ENCODE measurements around the gene ADAMTS10. TPM values are rescaled to one million over a fixed set of nuclear protein-coding genes. Genes with fewer than 3 reads are reported as not detected.

Gene ADAMTS10
- total and polyA plus RNA-seq, 10 donors: 7.8 to 33.8 (median 18.0) TPM

DNA sequence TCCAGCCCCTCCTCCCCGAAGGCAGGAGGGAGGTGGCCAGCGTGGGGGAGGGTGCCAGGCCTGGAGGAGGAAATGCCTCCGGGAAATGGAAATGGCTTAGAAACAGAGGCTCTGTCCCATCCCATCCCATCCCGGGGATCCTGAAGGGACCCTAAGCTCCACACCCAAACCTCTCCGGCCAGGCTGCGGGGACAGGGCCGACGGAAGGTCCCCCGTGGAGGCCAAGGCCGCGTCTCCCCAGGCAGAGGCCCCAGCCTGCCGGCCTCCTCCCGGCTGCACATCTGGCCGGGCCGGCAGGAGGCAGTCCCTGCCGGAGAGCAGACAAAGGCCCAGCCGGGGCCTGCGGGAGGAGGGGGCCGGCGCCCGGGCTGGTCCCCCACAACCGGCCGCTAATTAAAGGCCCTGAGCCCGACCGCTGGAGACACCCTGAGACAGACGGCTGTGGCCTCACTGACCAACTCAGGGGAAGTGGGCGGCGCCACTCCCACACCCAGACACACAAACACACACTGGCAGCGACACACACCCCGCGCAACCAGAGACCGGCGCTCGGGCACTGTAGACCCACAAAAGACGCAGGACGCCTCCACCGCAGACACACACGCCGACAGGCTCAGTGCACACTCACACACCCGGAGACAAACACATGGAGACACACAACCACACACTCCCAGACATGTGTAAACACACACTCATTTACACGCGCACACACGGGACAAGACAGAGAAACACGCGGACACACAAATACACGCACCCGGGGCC, 1.1 kb downstream of the ADAMTS10 start:
- WGBS, 5 donors: 4 to 9% (median 4%) methylated on average over 9 to 47 of the region's 47 CpGs
- H3K27ac ChIP-seq: peak overlapping the region in 7 of 8 donors; percentile 41 to 83 (median 76)
- TF ChIP-seq, protein P1, sequence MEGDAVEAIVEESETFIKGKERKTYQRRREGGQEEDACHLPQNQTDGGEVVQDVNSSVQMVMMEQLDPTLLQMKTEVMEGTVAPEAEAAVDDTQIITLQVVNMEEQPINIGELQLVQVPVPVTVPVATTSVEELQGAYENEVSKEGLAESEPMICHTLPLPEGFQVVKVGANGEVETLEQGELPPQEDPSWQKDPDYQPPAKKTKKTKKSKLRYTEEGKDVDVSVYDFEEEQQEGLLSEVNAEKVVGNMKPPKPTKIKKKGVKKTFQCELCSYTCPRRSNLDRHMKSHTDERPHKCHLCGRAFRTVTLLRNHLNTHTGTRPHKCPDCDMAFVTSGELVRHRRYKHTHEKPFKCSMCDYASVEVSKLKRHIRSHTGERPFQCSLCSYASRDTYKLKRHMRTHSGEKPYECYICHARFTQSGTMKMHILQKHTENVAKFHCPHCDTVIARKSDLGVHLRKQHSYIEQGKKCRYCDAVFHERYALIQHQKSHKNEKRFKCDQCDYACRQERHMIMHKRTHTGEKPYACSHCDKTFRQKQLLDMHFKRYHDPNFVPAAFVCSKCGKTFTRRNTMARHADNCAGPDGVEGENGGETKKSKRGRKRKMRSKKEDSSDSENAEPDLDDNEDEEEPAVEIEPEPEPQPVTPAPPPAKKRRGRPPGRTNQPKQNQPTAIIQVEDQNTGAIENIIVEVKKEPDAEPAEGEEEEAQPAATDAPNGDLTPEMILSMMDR (IDR thresholded peaks at IDR 0.05 in 8 of 11, conservative IDR thresholded peaks at IDR 0.05 in 3 of 11): peak in 5 of 11 experiments; percentile 8 to 30 (median 25)
- TF ChIP-seq POLR2A (IDR thresholded peaks at IDR 0.05): no peak
- TF ChIP-seq POLR2AphosphoS5 (IDR thresholded peaks at IDR 0.05): peak; percentile 3 to 60 (median 48)
- intact Hi-C loops (cut with DNase I; ENCODE audit: low total_unique reads): no loop called here
- H3K4me1 ChIP-seq: peaks cover 0 to 38% (median 20%) of the 10 kb centered on the region in 6 donors
- H3K36me3 ChIP-seq: peaks cover 0 to 9% (median 3%) of the 10 kb centered on the region in 6 donors
- peaks cover 0 to 26% (median 10%) of the 10 kb centered on the region in 7 donors for H3K27me3 ChIP-seq (replicated peaks in 1 of 7)
- H3K9me3 ChIP-seq: peaks cover 0 to 13% (median 8%) of the 10 kb centered on the region in 8 donors
- H3K4me3 ChIP-seq: peak overlapping the region; percentile 34 to 78 (median 45)
- no peak for DNase-seq

DNA sequence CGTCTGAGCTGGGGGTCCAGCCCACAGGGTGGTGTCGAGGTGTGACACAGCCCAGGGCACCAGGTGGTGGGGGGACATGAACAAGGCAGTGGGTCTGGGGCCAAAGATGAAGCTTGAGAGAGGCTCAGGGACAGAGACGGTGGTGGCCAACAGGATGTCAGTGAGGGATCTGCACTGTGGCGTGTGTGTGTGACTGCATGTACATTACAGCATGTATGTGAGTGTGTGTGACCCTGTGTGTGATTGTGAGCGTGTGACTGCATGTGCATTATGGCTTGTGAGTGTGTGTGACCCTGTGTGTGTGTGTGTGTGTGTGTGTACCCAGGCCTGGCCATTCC, 1.6 kb downstream of the ADAMTS10 start:
- Histone ChIP-seq H3K27me3 (replicated peaks in 1 of 7) (peaks cover 0 to 26% (median 10%) of the 10 kb centered on the region in 7 donors), H3K27ac (peak overlapping the region in 6 of 8 donors; percentile 73 to 83 (median 77)), H3K4me3 (peak overlapping the region in 6 of 8 donors; percentile 44 to 78 (median 46)), H3K9me3 (peaks cover 0 to 16% (median 9%) of the 10 kb centered on the region in 8 donors), H3K36me3 (peaks cover 0 to 11% (median 3%) of the 10 kb centered on the region in 6 donors), H3K4me1 (peaks cover 0 to 38% (median 20%) of the 10 kb centered on the region in 6 donors)
- no peak for TF ChIP-seq POLR2AphosphoS5 (IDR thresholded peaks at IDR 0.05)
- no peak for TF ChIP-seq POLR2A (IDR thresholded peaks at IDR 0.05)
- TF ChIP-seq, protein P1 (IDR thresholded peaks at IDR 0.05 in 8 of 11, conservative IDR thresholded peaks at IDR 0.05 in 3 of 11): no peak
- WGBS, 5 donors: 36 to 67% (median 55%) methylated on average over 5 of the region's 5 CpGs
- intact Hi-C loops (cut with DNase I; ENCODE audit: low total_unique reads): no loop called here
- DNase-seq: no peak

DNA sequence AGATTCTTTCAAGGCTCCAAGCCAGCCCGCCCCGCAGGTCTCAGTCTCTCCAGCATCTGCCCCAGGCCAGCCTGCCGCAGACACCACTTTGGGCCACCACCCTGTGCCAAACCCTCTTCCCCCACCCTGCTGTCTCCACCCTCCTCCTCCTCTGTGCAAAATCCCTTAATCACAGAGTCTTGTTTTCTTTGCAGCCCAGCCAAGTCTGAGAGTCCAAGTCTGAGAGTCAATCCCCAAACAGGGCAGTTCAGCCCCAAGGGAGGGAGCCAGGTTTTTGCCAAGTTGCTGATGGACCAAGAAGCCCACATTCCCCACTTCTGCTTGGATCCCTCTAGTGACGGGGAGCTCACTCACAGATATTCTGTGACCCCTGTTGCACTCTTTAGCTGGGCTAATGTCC, 3.1 kb downstream of the ADAMTS10 start:
- TF ChIP-seq POLR2AphosphoS5 (IDR thresholded peaks at IDR 0.05) (no peak), POLR2A (IDR thresholded peaks at IDR 0.05) (no peak)
- TF ChIP-seq, protein P1 (IDR thresholded peaks at IDR 0.05 in 8 of 11, conservative IDR thresholded peaks at IDR 0.05 in 3 of 11): no peak
- Histone ChIP-seq H3K9me3 (peaks cover 0 to 16% (median 9%) of the 10 kb centered on the region in 8 donors), H3K36me3 (peaks cover 0 to 14% (median 3%) of the 10 kb centered on the region in 6 donors), H3K4me1 (peaks cover 0 to 38% (median 20%) of the 10 kb centered on the region in 6 donors), H3K27ac (no peak overlapping the region), H3K27me3 (replicated peaks in 1 of 7) (peaks cover 0 to 26% (median 10%) of the 10 kb centered on the region in 7 donors), H3K4me3 (no peak overlapping the region)
- WGBS, 5 donors: 76 to 93% (median 93%) methylated on average over 4 of the region's 4 CpGs
- no peak for DNase-seq
- intact Hi-C loops (cut with DNase I; ENCODE audit: low total_unique reads): no loop called here

DNA sequence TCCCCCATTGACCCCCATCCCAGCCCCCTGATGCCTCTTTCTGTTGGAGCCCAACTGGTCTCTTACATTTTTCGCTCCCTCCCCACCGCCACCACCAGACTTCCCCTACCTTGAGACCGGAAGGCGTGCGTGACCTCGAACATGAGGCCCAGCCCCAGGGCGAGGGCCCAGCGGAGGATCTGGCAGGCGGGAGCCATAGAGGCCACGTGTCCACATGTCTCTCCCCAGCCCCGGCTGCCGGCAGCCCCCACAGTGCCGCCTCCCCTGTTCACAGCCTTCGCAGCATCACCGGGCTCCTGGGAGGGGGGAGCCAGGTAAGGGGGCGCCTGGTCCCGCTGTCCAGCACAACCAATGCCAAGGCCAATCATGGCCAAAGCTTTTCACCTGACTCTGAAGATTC, 5.0 kb downstream of the ADAMTS10 start:
- intact Hi-C loops (cut with DNase I; ENCODE audit: low total_unique reads): no loop called here
- no peak for DNase-seq
- Histone ChIP-seq H3K27ac (no peak overlapping the region), H3K4me1 (peaks cover 0 to 24% (median 20%) of the 10 kb centered on the region in 6 donors), H3K4me3 (no peak overlapping the region), H3K36me3 (peaks cover 0 to 21% (median 8%) of the 10 kb centered on the region in 6 donors), H3K27me3 (replicated peaks in 1 of 7) (peaks cover 0 to 23% (median 10%) of the 10 kb centered on the region in 7 donors), H3K9me3 (peaks cover 0 to 16% (median 9%) of the 10 kb centered on the region in 8 donors)
- WGBS, 5 donors: 91 to 96% (median 95%) methylated on average over 17 of the region's 17 CpGs
- TF ChIP-seq POLR2A (IDR thresholded peaks at IDR 0.05): no peak

Measured in spleen (tissue), 11 donors.